Fibroblast of mammary gland (primary cell): Measurements from ENCODE around the gene ZNF423.
A peak's percentile ranks its signal among the peaks of the same experiment; 100 is the strongest.

Source experiments
- DNase-seq: peaks from one replicate; pipeline ENCODE4 v3.0.0-alpha.2; 2010; ENCODE audit warnings: low read depth
- H3K4me3 ChIP-seq: 2 replicates; pipeline ENCODE4 v1.5.1; 2011; ENCODE audit warnings: low read depth, mild to moderate bottlenecking, low read length, moderate library complexity; ENCODE audit not compliant: control insufficient read depth
- CTCF ChIP-seq: conservative IDR thresholded peaks from 2 replicates; pipeline ENCODE4 v1.5.1; 2011; ENCODE audit warnings: low read depth, low read length, inconsistent platforms; ENCODE audit not compliant: control insufficient read depth, insufficient read depth

ZNF423 gene

DNA sequence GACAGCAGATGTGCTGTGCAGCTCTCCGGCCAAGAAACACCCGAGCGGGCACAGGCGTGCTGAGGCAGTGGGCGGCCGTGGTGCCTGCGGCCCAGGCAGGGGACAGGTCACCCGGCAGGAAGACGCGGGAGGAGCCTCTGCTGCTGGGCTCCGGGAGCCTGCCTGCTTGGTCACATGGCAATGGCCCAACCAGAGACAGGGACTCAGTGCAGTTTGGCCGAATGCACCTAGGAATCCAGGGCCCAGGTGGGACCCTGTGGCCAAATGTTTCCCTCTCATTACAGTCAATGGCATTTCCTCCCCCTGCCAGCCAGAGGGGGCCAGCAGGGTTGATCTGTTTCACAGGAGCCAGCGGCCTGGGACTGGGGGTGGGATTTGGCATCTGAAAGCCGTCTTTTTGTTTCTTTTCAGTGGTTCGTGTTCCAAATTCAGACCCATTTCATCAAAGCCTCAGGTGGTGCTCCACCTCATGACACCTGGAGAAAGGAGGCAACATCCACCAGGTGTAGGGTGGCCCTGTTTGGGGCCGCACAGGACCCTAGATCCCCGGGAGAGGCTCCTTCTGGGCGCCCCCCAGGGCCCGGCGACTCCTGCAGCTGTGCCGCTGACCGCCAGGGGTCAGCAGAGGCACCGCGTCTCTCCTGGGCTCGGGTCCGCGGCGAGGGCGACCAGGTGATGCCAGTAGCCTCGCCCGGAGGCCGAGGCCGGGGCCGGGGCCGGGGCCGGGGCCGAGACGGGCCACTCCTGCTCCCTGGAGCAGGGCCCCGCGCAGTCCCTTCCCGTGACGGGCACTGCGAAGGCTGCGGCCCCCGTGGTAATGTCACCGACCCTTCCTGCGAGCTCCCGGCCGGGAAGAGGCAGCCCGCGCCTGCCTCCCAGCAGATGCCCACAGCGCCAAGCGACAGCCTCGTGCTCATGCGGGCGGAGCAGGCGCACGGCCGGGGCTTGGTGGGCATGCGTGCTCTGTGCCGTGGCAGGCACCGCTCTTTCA is 363.8 kb downstream of the ZNF423 start:
- TF ChIP-seq CTCF = peak; percentile 60
- H3K4me3 ChIP-seq = no peak overlapping the region
- DNase-seq = no peak

GRCh38 chr16:49491106-49491670 is 364.7 kb downstream of the ZNF423 start:
- no peak overlapping the region for H3K4me3 ChIP-seq
- TF ChIP-seq CTCF = no peak
- no peak for DNase-seq

DNA sequence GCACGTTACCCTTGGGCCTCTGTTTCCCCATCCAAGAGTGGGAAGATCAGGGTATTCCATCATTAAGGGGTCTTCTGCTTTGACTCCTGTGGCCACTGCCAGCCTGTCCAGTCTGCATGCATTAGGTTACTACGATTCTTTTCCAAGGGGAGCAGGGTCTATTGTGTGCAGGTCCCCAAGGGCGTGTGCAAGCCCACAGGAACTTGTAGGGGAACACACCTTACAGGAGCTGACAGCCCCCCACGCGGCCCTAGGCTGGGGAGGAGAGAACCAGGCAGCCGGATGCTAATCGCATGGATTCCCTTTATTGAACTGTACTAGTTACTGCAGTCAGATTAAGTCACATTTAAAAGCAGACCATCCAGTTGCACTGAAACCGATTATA is 365.6 kb downstream of the ZNF423 start:
- no peak for TF ChIP-seq CTCF
- no peak overlapping the region for H3K4me3 ChIP-seq
- DNase-seq = no peak

- TF ChIP-seq CTCF = no peak
- no peak for DNase-seq
- H3K4me3 ChIP-seq = no peak overlapping the region
Measured at GRCh38 chr16:49489686-49490320, 366.1 kb downstream of the ZNF423 start.

- DNase-seq = no peak
- TF ChIP-seq CTCF = no peak
- H3K4me3 ChIP-seq = no peak overlapping the region
Measured at GRCh38 chr16:49488740-49489525, 367.0 kb downstream of the ZNF423 start.

DNA sequence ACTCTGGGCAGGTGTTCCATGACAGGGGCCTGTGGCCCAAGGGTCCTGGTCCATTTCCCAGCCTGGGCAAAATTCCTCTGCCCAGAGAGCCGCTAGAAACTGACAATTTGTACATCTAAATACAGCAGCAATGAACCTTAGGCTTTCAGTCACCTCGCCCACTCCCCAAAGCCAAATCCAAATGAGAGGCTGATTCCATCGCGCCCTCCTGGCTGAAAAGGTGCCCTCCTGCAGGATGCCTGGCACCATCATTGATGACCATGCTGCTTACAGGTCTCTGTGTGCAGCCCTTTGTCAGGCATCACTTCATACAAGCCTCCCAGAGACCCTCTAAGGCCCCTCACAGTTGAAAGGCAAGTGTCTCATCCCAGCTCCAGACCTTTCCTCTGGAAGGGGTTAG is 367.6 kb downstream of the ZNF423 start:
- no peak for DNase-seq
- no peak for TF ChIP-seq CTCF
- no peak overlapping the region for H3K4me3 ChIP-seq
